IPS-11a (cell line): ENCODE data around the gene ZNF780B.
A peak's percentile ranks its signal among the peaks of the same experiment; 100 is the strongest.
"Not testable (repeated sequence)": the region's sequence is repeated elsewhere in the genome, so short reads cannot be mapped to it uniquely, and the experiment has no call there.

ENCODE experiments used
- H3K4me3 ChIP-seq: one replicate; pipeline ENCODE4 v1.5.1; 2013; ENCODE audit warnings: low read depth, low read length, control low read depth

ZNF780B gene

GRCh38 chr19:40041718-40042117, 14.3 kb downstream of the ZNF780B start:
- H3K4me3 ChIP-seq: not testable (repeated sequence)

GRCh38 chr19:40038047-40038446, 18.0 kb downstream of the ZNF780B start:
- H3K4me3 ChIP-seq: not testable (repeated sequence)

- H3K4me3 ChIP-seq: no peak overlapping the region
Measured at GRCh38 chr19:40035996-40036395, 20.0 kb downstream of the ZNF780B start.

- no peak overlapping the region for H3K4me3 ChIP-seq
Measured at GRCh38 chr19:40033989-40034560, 22.0 kb downstream of the ZNF780B start.

- H3K4me3 ChIP-seq: no peak overlapping the region
Measured at GRCh38 chr19:40026597-40026970, 29.4 kb downstream of the ZNF780B start.

- H3K4me3 ChIP-seq: no peak overlapping the region
Measured at GRCh38 chr19:40025938-40026596, 30.0 kb downstream of the ZNF780B start.

GRCh38 chr19:40023969-40024368, 32.1 kb downstream of the ZNF780B start:
- no peak overlapping the region for H3K4me3 ChIP-seq

- H3K4me3 ChIP-seq: no peak overlapping the region
Measured at GRCh38 chr19:40013991-40014390, 42.0 kb downstream of the ZNF780B start.

- no peak overlapping the region for H3K4me3 ChIP-seq
Measured at GRCh38 chr19:40009674-40010073, 46.4 kb downstream of the ZNF780B start.

- no peak overlapping the region for H3K4me3 ChIP-seq
Measured at GRCh38 chr19:40006273-40006691, 49.7 kb downstream of the ZNF780B start.

GRCh38 chr19:40005691-40006272, 50.2 kb downstream of the ZNF780B start:
- H3K4me3 ChIP-seq: no peak overlapping the region

GRCh38 chr19:39998501-39998900, 57.5 kb downstream of the ZNF780B start:
- no peak overlapping the region for H3K4me3 ChIP-seq

- H3K4me3 ChIP-seq: peak overlapping the region; percentile 96
Measured at GRCh38 chr19:39997638-39998216, 58.3 kb downstream of the ZNF780B start.

- H3K4me3 ChIP-seq: peak within 1 kb of the TSS; percentile 96
Measured at GRCh38 chr19:39996811-39997637, 59.0 kb downstream of the ZNF780B start, which contains the start of gene ZNF546. TSS of gene ZNF546 (plus strand) at chr19:39997060. CDS start at chr19:39998327, 1,267 bp downstream.

GRCh38 chr19:39996218-39996810, 59.7 kb downstream of the ZNF780B start:
- peak overlapping the region; percentile 96 for H3K4me3 ChIP-seq

- peak overlapping the region; percentile 96 for H3K4me3 ChIP-seq
Measured at GRCh38 chr19:39995794-39996193, 60.2 kb downstream of the ZNF780B start.

- H3K4me3 ChIP-seq: no peak overlapping the region
Measured at GRCh38 chr19:39994361-39994760, 61.7 kb downstream of the ZNF780B start.

GRCh38 chr19:39993605-39994004, 62.4 kb downstream of the ZNF780B start:
- H3K4me3 ChIP-seq: no peak overlapping the region

- H3K4me3 ChIP-seq: no peak overlapping the region
Measured at GRCh38 chr19:39987596-39987995, 68.4 kb downstream of the ZNF780B start.

- H3K4me3 ChIP-seq: no peak overlapping the region
Measured at GRCh38 chr19:39987167-39987566, 68.9 kb downstream of the ZNF780B start.

- no peak overlapping the region for H3K4me3 ChIP-seq
Measured at GRCh38 chr19:39986643-39987042, 69.4 kb downstream of the ZNF780B start.
